Measurements from ENCODE around the gene LAPTM5.

The LAPTM5 gene

DNA sequence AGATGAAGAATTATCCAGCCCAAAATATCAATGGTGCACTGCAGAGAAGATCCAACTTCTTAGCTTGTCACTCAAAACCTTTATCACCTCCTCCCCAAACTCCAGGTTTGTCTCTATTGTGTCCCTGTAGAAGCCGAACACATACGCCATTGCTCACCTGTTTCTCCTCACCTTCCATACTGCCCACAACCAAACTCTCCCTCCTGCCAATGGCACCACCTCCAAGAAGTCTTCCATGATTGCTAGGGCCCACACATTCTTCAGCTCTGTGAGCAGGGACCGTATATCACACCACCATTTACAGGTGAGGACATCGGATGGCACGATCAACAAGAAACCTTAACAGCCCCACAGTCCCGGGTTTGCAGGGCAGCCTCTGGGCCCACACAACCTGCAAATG is 2.2 kb downstream of the LAPTM5 start:
- no peak for DNase-seq

DNA sequence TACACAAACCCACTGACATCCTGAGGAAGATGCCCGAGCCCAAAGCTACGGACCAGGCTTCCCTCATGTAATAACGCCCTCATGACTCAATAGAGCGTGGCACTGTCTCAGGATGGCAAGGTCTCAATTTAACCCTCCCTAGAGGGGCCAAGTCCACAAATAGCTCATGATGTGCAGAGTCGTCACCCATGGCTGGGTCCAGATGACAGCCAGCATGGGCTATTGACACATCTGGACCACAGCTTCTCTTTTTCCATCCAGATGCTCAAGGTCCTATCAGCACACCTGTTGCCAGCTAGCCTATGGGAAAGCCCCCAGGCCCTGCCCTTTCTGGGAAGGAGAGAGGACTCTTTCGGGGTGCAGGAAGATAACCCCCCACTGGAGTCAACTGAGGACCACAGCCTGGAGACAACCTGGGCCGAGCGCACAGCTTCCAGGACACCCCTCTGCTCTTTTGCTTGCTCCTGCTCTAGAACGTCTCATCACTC is 2.8 kb downstream of the LAPTM5 start:
- no peak for DNase-seq

DNA sequence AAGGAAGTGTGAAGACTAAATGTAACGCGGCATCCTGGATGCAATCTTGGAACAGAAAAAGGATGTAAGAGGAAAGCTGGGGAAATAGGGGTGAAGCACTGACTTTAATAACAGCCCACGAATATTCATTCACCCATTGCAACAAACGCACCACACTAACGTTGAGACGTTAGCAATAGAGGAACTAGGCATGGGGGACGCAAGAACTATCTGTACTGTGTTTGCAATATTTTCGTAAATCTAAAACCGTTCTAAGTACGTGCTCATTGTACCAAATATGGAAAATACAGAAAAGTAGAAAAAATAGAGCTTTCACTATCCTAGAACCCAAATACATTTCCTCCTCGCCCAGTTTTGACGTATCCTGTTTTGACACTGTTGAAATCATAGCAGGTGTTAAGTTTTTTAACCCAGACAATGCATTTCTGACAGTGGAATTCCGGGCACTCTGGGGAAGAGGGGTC is 3.9 kb downstream of the LAPTM5 start:
- DNase-seq: no peak

DNA sequence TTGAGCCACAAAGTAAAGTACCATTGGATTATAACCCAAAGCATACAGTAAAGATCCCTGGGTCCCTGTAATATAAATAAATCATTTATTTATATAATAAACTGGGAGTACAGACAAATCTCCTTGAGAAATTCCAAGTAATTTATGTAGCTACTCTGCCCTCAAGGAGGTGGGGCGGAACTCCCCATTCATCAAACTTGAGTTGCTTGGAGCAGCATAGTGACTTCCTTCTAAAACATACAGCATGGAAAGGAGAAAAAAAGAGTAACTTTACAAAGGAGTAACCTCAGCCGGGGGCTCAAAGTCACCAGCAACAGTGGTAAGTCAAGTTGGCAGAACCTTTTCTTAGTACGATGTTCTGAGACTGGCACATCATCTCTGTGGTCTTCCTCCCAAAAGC is 4.5 kb downstream of the LAPTM5 start:
- no peak for DNase-seq

DNA sequence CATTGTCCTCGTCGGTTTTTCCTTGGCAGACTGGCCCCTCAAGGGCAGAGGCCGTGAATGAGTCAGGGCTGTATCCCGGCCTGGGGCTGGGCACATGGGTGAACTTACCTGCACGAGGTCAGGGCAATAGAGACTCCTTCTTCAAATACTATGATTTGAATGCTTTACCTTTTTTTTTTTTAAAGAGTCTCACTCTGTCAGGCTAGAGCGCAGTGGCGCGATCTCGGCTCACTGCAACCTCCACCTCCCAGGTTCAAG is 5.0 kb downstream of the LAPTM5 start:
- DNase-seq: no peak

DNA sequence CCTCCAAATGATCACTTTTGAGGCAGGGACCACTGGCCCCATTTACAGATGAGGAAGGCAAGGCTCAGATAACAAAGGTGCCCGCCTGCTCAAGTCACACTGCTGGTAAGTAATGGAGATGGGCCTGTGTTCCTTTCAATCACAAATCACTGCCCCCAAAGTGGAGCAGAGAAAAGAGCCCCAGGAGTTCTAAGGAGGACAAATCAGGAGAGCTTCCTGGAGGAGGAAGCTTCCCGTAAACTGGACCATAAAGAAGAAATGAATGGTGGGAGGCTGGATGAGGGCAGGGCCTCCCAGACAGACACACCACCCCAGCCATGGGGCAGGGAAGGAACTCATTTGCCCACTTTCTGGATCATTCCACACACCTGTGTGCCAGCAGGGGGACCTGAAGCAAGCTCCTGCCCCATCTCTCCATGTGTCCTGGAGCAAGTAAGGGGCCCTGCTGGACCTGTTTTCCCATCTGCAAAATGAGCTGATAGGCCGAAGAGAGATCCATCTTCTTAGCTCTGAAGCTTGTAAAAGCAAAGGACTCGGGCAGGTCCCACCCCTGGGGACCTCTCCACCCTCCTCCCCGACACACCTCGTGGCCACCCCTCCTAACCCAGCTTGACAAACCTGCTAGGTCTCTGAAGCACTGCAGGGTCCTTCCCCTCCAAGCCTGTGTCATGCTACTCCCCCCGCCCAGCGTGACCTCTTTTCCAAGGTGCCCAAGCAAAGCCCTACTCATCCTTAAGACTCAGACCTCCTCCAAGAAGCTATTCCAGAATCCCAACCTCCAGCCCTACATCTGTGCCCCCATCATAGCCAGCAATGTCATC is 5.5 kb downstream of the LAPTM5 start:
- no peak for DNase-seq

DNA sequence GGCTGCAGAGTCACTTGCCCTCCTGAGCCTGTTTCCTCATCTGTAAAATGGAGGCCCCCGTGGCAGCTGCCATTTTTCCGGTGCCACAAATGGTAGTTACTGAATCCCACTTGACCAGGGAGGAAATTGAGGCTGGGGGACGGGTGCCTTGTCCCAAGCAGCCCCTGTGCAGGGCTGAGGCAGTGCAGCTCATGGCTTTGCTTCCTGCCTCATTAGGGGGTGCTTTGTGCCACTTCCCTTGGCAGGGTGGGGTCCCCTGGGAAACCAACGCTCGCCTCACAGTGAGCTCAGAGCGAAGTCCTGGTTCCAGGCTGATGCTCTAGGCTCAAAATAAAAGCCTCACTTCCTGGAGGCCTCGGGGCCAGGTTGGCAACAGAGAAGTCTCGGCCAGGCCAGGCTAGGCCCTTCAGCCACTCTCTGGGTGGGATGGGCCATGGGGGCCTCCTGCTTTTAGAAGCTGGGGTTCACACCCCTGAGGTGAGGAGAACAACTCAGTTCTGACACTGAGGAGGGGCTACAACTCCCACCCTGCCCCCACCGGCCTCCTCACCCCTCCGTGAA is 6.8 kb downstream of the LAPTM5 start:
- no peak for DNase-seq

DNA sequence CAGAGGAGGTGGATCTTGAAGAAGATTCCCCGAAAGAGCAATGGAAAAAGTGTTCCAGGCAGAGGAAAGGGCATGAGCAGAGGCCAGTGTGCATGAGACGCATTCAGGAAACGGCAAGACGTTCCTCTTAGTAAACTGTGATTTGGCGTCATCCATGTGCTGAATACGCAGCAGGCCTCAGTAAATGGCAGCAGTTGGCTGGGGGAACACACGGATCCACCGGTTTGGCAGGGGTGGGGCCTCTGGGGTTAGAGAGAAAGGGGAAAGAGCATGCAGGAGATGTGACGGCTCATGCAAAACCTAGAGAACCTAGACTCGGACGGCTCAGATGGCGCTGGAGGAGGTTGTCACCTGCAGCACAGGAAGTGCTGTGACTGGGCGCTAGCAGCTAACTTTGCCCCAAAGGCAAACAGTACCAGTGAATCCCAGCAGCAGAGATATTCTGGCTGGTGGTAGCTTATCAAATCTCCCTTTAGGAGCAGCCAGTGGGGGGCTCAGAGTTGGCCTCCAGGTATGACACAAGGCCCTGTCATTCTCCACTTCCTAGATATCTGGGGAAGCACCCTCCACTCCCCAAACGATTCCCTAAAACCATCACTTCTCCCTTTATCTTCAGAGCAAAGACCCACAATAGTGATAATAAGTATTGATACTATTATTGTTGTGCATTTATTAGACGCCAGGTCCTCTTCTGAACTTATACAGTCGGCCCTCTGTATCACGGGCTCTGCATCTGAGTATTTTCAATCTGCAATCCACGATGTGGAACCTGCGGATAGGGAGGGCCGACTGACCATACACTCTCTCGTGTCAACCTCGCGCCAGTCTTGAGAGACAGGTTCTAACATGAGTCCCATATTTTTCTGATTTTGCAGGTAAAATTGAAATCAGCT is 7.6 kb downstream of the LAPTM5 start:
- no peak for DNase-seq

DNA sequence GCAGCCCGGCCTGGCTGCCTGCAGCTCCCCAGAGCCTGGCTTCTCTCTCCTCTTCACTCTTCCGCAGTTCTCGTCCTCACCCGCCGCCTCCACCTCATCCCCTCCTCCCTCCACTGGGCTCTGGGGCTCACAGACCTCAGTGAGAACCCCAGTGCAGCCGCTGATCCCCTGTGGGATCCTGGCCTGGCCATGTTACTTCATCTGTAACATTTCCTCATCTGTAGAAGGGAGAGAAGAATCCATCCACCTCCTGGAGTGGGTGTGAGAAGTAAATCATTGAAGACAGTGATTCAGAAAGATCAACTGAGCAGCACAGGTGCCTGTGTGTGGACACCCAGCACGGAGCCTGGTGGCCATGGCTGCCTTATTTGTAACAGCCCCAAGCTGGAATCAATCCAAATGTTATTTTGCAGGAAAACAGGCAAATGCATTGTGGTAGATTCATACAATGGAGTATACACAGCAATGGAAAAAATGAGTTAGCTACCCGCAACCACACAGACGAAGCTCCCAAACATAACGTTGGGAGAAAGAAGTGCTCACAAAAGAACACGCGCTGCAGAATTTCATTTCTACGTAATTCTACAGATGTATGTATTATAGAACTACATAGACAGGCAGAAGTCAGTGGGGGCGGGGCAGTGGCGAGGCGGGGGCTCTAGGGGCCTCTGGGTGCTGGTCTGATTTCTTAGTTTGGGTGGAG is 8.7 kb downstream of the LAPTM5 start:
- DNase-seq: no peak

DNA sequence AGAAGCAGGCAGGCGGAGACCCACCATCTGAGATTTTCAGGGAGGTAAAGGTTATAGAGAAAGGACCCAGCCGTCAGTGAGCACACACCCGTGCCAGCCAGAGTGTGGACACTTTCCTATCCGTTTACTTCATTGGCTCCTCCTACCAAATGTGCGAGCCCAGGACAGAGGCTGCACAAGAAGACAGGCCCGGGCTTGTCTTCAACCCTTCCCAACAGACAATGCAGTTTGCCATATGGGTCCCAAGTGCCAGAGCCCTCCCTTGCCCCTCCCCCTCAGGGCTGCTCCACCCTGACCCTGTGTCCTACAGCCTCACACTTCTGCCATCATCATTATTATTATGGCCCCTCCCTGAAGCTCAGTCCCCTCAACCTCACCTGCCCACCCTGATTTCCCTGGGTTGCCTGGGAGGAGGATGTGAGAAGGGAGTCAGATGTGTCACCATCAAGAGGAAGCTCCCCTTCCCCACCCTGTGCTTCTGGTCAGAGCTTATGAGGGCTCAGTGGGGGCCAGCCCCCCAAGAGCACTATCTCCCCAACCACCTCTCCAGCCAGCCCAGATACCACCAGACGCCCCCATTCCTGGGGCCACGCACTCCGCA is 9.4 kb downstream of the LAPTM5 start:
- DNase-seq: no peak

DNA sequence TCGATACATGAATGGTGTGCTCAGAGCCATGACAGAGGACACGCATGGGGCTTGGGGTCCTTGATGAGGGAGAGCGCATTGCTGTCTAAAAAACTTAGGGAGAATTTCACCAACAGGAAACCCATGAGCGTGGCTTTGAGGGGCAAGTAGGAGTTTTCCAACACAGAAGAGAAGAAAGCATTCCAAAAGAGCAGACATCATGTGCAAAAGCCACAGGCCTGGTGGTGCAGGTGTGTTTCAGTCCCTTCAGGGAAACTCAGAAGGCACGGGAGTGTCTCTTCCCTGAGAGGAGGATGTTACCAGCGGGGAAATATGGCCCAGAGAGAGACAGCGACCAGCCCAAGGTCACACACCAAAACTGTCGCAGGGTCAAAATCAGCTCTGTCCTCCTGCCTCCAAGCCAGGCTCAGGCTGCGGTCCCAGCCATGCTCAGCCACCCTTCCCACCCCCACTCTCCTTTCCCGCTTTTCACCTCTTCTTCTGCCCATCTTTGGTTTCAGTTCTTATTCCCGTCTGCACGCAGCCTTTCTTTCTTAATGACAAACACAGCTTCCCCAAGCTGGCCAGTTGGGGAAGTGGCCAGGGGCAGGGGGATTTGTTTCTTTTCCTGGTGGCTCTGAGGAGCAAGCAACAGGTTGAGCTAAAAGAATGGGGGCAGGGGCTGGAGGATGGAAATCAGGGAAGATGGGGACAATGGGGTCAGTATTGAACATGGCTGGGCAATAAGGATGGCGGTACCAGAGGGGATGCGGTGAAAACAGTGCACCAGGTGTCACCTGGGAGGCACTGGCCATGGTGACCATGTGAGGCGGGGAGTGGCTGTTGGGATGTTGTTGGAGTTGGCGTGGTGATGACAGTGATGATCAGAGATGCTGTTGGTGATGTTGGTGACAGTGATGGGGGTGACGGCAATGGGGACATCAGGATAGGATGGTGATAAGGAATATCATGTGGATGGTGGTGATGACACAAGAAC is 10.3 kb downstream of the LAPTM5 start:
- no peak for DNase-seq

DNA sequence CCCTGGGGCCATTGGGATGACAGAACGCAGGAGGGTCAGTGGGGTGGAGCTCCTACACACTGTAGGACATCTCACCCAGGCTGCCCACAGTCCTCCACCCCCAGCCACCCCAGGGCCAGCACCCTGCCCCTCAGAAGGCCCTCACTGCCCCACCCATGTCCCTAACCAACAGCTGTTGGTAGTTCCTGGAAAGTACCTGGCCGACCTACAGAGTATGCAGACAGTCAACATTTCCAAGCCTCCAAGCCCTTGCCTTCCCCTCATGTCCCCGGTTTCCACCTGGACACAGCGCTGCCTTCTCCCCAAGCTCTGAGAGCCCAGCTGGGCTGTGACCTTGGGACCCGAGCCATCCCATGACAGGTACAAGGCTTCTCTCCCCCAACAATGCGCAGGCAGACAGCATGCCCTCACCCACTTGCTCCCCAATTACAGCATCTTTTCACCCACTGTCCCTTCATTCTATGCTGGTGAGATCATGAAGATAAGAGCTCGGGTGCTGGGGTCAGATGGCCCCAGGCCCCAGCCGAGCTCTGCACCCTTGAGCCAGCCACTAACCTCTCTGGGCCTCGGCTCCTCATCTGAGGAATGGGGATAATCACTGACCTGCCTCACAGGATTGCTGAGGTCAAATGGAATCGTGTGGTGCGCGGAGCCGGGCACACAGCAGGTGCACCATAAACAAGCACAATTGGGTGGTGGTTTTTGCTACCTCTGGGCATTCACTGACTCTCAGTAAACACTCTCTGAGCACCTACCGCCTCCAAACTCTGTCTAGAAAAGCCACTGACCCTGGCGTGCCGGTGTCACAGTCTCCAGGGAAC is 11.2 kb downstream of the LAPTM5 start:
- DNase-seq: no peak

DNA sequence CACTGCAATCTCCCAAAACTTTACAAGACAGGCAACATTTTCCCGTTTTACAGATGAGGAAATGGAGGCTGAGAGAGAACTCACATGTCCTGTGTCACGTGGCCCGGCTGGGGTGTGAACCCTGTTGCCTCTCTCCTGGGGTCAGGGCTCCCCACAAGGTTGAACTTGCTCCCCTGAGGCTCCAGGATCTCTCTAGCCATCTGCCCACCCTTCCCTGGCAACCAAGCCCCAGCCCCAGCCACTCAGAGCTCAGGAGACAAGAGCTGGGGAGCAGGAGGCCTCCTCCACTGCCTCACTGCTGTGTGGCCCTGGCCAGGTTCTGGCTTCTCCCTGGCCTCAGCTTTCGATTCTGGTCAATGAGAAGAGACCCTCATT is 11.8 kb downstream of the LAPTM5 start:
- DNase-seq: no peak

DNA sequence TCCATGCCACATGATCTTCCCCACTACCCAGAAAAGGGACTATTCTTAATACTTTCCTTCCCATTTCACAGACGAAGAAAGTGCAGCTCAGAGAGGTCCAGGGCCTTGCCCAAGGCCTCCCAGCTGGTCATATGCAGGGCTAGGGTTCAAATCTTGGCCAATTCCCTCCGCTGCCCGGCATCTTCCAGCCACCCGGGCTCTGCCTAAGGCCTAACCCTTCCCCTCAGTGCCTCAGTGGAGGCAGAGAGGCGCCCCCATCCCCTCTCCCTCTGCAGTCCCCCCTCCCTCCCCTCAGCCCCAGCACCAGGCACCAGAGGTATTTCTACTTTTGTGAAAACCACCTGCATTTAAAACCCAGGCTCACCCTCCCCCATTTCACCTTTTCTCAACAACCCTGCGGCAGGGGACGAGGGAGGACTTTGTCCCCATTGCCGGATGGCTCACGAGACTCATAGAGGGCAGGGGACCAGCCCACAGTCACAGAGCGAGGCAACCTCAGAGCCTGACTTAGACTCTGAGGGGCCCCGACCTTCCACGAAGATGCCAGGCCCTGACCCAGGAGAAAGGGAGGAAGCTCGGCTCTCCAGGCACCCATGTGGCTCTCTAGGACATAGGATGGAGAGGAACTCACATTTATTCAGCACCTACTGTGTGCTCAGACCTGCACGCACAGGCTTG is 12.3 kb downstream of the LAPTM5 start:
- DNase-seq: no peak

DNA sequence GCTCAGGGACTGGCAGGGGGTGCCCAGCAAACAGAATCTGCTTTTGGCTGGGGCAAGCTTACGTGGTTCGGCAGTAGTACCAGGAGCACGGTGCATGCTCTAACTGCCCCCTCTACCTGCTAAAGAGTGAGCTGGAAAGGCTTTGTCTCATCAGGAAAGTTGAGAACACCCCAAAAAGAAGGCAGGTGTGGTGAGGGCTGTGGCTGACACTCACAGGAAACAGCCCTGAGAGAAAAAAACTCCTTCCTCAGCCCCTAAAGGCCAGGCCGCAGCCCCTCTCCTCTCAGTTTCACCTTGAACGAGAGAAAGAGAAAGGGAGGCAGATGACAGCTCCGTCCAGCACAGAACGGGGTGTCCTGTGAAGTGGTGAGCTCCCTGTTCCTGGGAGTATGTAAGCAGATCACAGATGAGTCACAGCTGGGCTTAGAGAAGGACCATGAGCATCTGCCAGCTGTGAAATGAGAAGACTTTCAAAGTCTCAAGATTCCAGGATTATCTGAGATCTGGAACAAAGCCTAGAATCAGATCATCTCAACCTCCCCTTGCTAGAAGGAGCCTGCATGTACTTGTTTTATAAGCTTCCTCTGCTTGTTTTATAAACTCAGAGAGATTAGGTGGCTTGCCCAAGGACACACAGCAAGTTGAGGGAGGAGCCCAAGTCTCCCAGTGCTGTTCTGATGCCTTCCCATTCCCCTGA is 13.4 kb downstream of the LAPTM5 start:
- DNase-seq: no peak

DNA sequence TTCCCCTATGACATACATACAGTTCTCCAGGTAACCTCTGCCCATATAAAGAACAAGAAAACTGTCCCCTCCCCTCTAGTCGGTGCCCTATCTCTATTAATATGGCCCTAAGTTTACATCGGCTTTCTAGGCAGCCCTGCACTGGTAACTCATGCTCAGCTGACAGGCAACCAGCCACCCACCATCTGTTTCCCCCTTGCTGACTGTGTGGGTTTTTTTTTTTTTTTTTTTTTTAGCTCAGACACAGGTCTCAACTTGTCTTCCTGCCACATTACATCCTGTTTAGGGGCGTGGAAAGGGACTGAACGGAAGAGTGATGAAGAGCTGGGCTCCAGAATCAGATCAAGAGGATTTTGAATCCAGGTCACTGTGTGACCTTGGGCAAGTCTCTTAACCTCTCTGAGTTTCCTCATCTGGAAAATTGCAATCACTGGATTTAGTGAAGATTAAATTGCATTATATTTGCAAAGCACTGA is 14.0 kb downstream of the LAPTM5 start:
- no peak for DNase-seq

DNA sequence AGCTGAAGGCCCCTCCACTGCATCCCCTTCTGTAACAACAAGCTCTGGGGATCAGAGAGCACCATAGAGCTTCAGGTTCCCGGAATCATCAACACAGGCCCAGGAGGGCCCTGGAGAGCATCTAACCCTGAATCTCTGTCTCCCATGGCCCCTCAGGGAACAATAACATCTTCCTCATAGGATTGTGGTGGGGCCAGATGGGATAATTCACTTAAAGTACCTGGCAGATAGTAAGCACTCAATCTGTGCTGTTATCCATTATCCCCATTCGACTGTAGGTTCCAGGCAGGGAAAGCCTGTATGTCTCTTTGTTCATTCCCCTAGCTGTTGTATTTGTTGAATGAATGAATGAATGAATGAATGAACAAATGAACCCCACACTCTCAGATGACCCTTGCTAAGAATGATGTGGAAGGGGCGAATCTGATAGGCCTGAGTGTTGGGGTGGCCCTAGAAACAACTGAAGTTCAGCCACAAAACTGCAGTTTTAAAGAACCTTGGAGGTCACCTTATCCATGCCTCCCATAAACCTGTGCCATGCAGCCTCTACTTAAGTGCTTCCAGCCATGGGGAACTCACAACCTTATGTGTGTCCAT is 14.5 kb downstream of the LAPTM5 start:
- no peak for DNase-seq

DNA sequence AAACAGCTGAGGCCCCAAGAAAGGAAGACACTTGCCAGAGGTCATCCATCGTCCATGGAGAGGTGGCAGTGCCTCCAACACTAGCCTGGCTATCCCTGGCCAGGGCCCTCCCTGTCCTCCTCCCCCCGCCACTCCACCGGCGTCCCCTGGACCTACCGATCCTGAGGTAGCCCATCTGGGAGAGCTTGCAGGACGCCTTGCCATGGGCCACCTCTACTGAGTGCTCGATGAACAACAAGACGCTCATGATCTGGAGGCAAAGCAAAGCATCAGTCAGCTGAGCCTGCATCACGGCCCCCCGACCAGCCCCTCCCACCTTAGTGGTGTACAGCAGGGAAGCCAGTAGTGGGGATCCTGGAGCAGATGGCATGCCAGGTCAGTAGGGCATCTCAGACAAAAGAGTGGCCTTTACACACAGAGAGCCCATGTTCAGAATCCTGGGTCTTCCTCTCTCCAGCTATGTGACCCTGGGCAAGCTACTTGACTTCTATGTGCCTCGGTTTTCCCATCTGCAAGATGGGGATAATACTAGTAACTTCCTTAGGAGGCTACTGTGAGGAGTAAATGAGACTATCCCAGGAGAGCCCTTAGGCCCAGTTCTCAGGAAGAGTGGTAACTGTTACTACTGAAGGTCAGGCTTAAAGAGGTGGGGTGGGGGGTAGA is 15.1 kb downstream of the LAPTM5 start:
- no peak for DNase-seq

Measured in NCI-H774 (cell line).